Neural cell (in vitro differentiated cells): ENCODE measurements around the gene GJC3.

Experiments
- EP300 ChIP-seq: fragments of 450-650 bp; conservative IDR thresholded peaks from 2 replicates; pipeline ENCODE4 v1.6.1; 2014; ENCODE audit warnings: antibody characterized with exemption, mild to moderate bottlenecking, moderate library complexity; ENCODE audit not compliant: poor library complexity, severe bottlenecking
- EZH2 ChIP-seq: fragments of 200-600, 300-800 bp; shearing (Covaris generic), sonication (generic); IDR thresholded peaks from 2 replicates; pipeline ENCODE4 v1.6.1; 2014; ENCODE audit warnings: antibody characterized with exemption, low read length, borderline replicate concordance, mild to moderate bottlenecking; ENCODE audit not compliant: insufficient read depth, poor library complexity, severe bottlenecking
- POLR2AphosphoS5 ChIP-seq: IDR thresholded peaks from 2 replicates; pipeline ENCODE4 v1.6.1; 2012
- RAD21 ChIP-seq: fragments of 450-650 bp; conservative IDR thresholded peaks from 2 replicates; pipeline ENCODE4 v1.6.1; 2014; ENCODE audit warnings: antibody characterized with exemption, mild to moderate bottlenecking, moderate library complexity
- REST ChIP-seq: IDR thresholded peaks from 2 replicates; pipeline ENCODE4 v1.6.1; 2012; ENCODE audit warnings: borderline replicate concordance
- TF ChIP-seq, protein P1 (sequence below): fragments of 450-650 bp; IDR thresholded peaks from 2 replicates; pipeline ENCODE4 v1.5.1; 2014; ENCODE audit warnings: antibody characterized with exemption, mild to moderate bottlenecking, moderate library complexity; ENCODE audit not compliant: poor library complexity, severe bottlenecking

- TF ChIP-seq, protein P1, sequence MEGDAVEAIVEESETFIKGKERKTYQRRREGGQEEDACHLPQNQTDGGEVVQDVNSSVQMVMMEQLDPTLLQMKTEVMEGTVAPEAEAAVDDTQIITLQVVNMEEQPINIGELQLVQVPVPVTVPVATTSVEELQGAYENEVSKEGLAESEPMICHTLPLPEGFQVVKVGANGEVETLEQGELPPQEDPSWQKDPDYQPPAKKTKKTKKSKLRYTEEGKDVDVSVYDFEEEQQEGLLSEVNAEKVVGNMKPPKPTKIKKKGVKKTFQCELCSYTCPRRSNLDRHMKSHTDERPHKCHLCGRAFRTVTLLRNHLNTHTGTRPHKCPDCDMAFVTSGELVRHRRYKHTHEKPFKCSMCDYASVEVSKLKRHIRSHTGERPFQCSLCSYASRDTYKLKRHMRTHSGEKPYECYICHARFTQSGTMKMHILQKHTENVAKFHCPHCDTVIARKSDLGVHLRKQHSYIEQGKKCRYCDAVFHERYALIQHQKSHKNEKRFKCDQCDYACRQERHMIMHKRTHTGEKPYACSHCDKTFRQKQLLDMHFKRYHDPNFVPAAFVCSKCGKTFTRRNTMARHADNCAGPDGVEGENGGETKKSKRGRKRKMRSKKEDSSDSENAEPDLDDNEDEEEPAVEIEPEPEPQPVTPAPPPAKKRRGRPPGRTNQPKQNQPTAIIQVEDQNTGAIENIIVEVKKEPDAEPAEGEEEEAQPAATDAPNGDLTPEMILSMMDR, result no peak
- TF ChIP-seq RAD21, result no peak
- no peak for TF ChIP-seq EZH2
- no peak for TF ChIP-seq EP300
- TF ChIP-seq REST, result no peak
- TF ChIP-seq POLR2AphosphoS5, result no peak
Measured at GRCh38 chr7:99971242-99971641, 41.8 kb upstream of the GJC3 start.
